ENCODE measurements around the gene NRXN3.

NRXN3 gene

GRCh38 chr14:79037593-79037992 is 867.4 kb downstream of the NRXN3 start:
- H3K4me3 ChIP-seq (ENCODE audit: low read depth, low read length), result no peak overlapping the region

DNA sequence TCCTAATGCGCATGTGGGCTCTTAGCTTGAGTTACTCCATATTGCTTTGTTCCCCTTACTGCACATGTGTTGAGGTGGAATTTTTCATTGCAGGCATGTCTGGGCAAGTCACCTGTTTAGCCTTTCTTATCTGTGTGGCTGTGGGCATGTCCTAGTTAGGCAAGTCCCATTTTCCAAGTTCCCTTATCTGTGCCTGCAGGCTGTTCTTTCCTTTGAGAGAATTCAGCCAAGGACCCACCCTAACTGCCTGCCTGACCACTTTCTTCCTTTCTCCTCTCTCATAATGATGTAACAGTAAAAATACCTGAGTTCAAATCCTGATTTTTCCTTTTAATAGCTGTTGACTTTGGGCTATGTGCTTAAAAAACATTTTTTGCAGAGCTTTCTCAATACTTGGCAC is 870.6 kb downstream of the NRXN3 start:
- H3K4me3 ChIP-seq (ENCODE audit: low read depth, low read length), result no peak overlapping the region

- no peak overlapping the region for H3K4me3 ChIP-seq (ENCODE audit: low read depth, low read length)
These were observed 873.2 kb downstream of the NRXN3 start for GRCh38 chr14:79043194-79043889.

- no peak overlapping the region for H3K4me3 ChIP-seq (ENCODE audit: low read depth, low read length)
These were observed 874.9 kb downstream of the NRXN3 start for GRCh38 chr14:79044894-79045624.

- no peak overlapping the region for H3K4me3 ChIP-seq (ENCODE audit: low read depth, low read length)
These were observed 880.9 kb downstream of the NRXN3 start for GRCh38 chr14:79050787-79051727.

DNA sequence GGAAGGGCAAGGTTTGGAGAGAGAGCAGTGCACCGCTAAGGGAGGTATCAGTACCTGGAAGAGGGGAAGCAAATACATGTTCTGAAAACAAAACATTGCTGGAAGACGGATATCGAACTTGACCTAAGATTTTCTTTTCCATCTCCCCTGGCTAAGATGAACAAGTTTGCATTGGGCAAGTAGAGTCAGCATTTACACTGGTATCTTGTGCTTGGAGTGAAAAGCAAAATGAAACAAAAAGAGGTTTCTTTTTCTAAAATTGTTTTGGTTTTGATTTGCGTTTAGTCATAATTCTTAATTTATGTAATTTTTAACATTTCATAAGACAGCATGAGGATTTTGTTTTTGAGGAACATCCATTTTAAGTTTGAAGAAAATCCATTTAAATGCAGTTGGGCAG is 881.6 kb downstream of the NRXN3 start:
- H3K4me3 ChIP-seq (ENCODE audit: low read depth, low read length), result no peak overlapping the region

DNA sequence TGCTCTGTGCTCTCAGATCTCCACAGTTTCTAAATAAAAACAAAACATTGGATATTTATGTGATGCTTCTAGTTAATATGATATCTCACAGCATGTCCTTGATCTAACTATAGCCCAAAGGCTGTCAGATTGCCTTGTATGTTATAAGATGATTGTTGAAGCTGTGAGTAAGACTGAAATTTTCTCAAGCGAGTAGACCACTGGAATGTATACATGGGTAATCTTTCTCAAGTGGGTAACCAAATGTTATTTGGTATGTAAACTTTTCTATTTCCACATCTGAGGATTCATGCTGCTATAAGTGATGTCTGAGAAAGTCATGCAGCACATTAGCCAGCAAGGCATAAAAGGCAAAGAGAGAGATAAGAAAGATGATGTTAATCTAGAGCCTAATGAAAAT is 886.7 kb downstream of the NRXN3 start:
- no peak overlapping the region for H3K4me3 ChIP-seq (ENCODE audit: low read depth, low read length)

DNA sequence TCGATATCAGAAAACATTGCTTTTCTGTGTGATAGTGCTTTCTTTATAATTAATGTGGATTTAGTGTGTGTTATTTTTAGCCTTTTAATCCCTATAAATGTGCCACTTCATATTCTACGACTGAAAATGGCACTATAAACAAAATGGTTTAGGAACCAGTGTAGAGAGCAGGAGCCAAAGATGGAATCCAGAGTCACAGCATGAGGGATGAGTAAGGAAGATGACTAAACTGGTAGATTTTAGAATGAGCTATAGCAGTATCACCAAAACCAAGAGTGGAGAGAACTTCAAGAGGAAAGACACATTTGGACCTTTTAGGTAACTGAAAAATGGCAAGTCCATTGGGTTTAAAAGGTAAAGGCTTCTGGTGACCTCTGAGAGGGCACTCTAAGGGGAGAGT is 887.2 kb downstream of the NRXN3 start:
- H3K4me3 ChIP-seq (ENCODE audit: low read depth, low read length), result no peak overlapping the region

DNA sequence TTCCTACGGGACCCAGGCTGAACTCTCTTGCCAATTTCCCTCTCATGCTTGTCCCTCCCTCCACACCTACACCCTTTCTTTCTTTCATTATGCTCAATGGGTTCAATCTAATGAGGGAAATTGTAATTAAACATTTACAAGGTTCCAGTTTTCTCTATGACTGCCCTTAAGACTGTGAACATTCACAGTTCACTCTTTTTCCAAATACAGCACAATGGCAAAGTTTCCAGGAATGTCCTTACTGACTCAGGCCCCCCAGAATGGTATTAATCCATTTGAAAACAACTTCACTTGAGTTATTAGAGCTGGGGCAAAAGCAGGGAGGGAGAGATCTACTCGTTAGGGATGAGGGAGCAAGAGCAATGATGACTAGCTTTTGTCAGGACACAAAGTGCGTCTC is 892.1 kb downstream of the NRXN3 start:
- H3K4me3 ChIP-seq (ENCODE audit: low read depth, low read length), result no peak overlapping the region

DNA sequence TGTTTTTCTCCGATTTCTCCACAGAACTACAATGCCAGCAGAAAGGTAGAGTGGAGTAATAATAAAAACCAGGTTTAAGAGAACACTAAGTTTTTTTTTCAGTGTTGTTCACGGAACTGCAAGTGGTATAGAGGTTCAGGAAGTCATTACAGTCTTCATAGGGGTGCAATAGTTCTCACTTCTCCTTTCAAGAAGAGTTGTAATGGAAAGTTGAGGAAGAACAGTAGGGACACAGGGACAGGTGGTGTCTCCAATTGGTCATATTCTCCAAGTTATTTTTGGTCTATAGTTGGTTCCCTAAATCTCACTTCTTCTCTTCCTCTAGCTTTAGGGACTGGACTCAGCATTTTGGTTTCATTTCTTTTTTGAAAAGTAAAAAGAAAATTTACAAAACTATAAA is 894.0 kb downstream of the NRXN3 start:
- no peak overlapping the region for H3K4me3 ChIP-seq (ENCODE audit: low read depth, low read length)

- H3K4me3 ChIP-seq (ENCODE audit: low read depth, low read length), result no peak overlapping the region
These were observed 904.3 kb downstream of the NRXN3 start for GRCh38 chr14:79074510-79074909.

DNA sequence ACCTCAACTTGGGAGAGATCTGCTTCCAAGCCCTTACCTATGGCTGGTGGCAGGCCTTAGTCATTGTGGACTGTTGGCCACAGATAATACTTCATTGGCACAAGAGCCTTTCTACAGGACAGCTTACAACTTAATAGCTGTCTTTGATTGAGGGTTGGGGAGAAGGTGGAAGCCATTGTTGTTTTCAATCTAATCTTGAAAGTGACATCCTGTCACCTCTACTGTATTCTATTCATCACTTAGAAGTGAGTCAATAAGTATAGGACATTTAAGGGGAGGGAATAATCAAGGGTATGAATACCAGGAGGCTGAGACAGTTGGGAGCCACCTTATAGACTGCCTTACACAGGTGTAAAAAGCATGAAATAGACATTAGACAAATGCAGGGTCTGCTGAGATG is 906.3 kb downstream of the NRXN3 start:
- H3K4me3 ChIP-seq (ENCODE audit: low read depth, low read length), result no peak overlapping the region

- no peak overlapping the region for H3K4me3 ChIP-seq (ENCODE audit: low read depth, low read length)
These were observed 906.9 kb downstream of the NRXN3 start for GRCh38 chr14:79077096-79077495.

GRCh38 chr14:79080040-79080439 is 909.9 kb downstream of the NRXN3 start:
- no peak overlapping the region for H3K4me3 ChIP-seq (ENCODE audit: low read depth, low read length)

DNA sequence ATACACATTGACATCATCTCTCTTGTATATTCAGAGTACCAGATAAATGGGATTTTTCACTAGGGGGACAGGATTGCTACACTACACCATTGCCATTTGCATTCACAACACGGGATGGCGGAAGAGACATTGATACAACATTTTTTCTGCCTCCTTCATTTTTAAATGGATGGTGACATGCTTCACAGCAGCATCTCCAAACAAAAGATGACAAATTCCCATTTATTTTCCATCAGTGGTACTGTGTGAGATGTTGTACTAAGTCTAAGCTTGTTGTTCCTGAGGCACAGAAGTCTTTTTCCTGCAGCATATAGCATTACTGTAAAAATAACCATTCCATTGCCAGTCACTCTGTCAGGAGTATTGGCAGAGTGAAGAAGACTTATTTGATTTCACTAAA is 912.7 kb downstream of the NRXN3 start:
- H3K4me3 ChIP-seq (ENCODE audit: low read depth, low read length), result no peak overlapping the region

DNA sequence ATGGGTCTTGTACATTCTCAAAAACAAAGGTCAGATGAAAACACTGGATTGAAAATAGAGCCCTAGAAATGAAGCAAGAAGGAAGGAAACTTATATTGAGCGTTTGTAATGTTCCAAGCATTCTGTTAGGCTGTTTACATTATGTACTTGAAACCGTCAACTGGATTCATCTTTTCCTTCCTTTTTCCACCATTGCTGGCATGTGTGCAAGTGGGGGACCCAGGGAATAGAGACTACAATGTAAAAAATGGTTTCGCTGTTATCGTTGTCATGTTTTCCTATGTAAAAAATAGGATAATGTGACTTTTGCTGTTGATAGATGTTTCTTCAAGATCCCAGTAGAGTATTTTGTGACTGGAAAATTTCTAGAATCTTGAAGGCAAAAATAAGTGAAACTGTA is 913.2 kb downstream of the NRXN3 start:
- H3K4me3 ChIP-seq (ENCODE audit: low read depth, low read length), result no peak overlapping the region

- H3K4me3 ChIP-seq (ENCODE audit: low read depth, low read length), result no peak overlapping the region
These were observed 914.7 kb downstream of the NRXN3 start for GRCh38 chr14:79084861-79085260.

GRCh38 chr14:79089576-79089975 is 919.4 kb downstream of the NRXN3 start:
- no peak overlapping the region for H3K4me3 ChIP-seq (ENCODE audit: low read depth, low read length)

GRCh38 chr14:79090641-79091180 is 920.5 kb downstream of the NRXN3 start:
- H3K4me3 ChIP-seq (ENCODE audit: low read depth, low read length), result no peak overlapping the region

- no peak overlapping the region for H3K4me3 ChIP-seq (ENCODE audit: low read depth, low read length)
These were observed 921.3 kb downstream of the NRXN3 start for GRCh38 chr14:79091381-79091963.

GRCh38 chr14:79093531-79093930 is 923.4 kb downstream of the NRXN3 start:
- H3K4me3 ChIP-seq (ENCODE audit: low read depth, low read length), result no peak overlapping the region

All from iPS-11a (cell line).